ENCODE data around the gene PPP4R3B.

Gene PPP4R3B

GRCh38 chr2:55616551-55617174, 759 bp downstream of the PPP4R3B start:
- DNase-seq (ENCODE audit: extremely low read depth, insufficient read length), result peak; percentile 50
- Histone ChIP-seq H3K27me3 (replicated peaks; ENCODE audit: control insufficient read depth, insufficient read depth, low read length) (no peaks in the 10 kb centered on the region), H3K4me3 (replicated peaks; ENCODE audit: low read depth, low read length) (peak overlapping the region; percentile 96), H3K36me3 (ENCODE audit: control insufficient read depth, insufficient read depth, low read length) (peaks cover under 1% of the 10 kb centered on the region)
- TF ChIP-seq, protein P1, sequence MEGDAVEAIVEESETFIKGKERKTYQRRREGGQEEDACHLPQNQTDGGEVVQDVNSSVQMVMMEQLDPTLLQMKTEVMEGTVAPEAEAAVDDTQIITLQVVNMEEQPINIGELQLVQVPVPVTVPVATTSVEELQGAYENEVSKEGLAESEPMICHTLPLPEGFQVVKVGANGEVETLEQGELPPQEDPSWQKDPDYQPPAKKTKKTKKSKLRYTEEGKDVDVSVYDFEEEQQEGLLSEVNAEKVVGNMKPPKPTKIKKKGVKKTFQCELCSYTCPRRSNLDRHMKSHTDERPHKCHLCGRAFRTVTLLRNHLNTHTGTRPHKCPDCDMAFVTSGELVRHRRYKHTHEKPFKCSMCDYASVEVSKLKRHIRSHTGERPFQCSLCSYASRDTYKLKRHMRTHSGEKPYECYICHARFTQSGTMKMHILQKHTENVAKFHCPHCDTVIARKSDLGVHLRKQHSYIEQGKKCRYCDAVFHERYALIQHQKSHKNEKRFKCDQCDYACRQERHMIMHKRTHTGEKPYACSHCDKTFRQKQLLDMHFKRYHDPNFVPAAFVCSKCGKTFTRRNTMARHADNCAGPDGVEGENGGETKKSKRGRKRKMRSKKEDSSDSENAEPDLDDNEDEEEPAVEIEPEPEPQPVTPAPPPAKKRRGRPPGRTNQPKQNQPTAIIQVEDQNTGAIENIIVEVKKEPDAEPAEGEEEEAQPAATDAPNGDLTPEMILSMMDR (IDR thresholded peaks at IDR 0.05; ENCODE audit: insufficient read depth, low read length, poor library complexity, severe bottlenecking), result no peak

DNA sequence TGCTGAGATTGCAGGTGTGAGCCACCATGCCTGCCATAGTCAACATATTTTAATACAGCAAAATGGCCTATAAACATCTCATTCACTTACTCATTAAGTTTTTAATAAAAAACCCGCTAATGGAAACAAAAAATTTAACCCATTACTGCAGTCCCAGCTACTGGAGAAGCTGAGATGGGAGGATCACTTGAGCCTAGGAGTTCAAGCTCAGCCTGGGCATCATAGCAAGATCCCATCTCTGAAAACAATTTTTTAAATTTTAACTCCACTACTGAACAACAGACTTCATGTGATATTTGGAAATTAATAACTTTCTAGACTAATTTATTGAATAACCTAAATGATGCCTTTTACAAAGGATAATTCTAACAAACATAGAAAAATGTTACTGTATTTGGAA, 5.4 kb downstream of the PPP4R3B start:
- H3K4me3 ChIP-seq (replicated peaks; ENCODE audit: low read depth, low read length), result no peak overlapping the region
- DNase-seq (ENCODE audit: extremely low read depth, insufficient read length), result no peak
- H3K36me3 ChIP-seq (ENCODE audit: control insufficient read depth, insufficient read depth, low read length), result peaks cover 5% of the 10 kb centered on the region
- no peaks in the 10 kb centered on the region for H3K27me3 ChIP-seq (replicated peaks; ENCODE audit: control insufficient read depth, insufficient read depth, low read length)
- TF ChIP-seq, protein P1 (IDR thresholded peaks at IDR 0.05; ENCODE audit: insufficient read depth, low read length, poor library complexity, severe bottlenecking), result no peak

GRCh38 chr2:55610954-55611743, 6.3 kb downstream of the PPP4R3B start:
- TF ChIP-seq, protein P1 (IDR thresholded peaks at IDR 0.05; ENCODE audit: insufficient read depth, low read length, poor library complexity, severe bottlenecking), result no peak
- no peak for DNase-seq (ENCODE audit: extremely low read depth, insufficient read length)
- Histone ChIP-seq H3K36me3 (ENCODE audit: control insufficient read depth, insufficient read depth, low read length) (peaks cover 5% of the 10 kb centered on the region), H3K27me3 (replicated peaks; ENCODE audit: control insufficient read depth, insufficient read depth, low read length) (no peaks in the 10 kb centered on the region), H3K4me3 (replicated peaks; ENCODE audit: low read depth, low read length) (no peak overlapping the region)

GRCh38 chr2:55609938-55610578, 7.4 kb downstream of the PPP4R3B start:
- H3K27me3 ChIP-seq (replicated peaks; ENCODE audit: control insufficient read depth, insufficient read depth, low read length), result no peaks in the 10 kb centered on the region
- DNase-seq (ENCODE audit: extremely low read depth, insufficient read length), result no peak
- TF ChIP-seq, protein P1 (IDR thresholded peaks at IDR 0.05; ENCODE audit: insufficient read depth, low read length, poor library complexity, severe bottlenecking), result no peak
- H3K36me3 ChIP-seq (ENCODE audit: control insufficient read depth, insufficient read depth, low read length), result peaks cover 5% of the 10 kb centered on the region
- H3K4me3 ChIP-seq (replicated peaks; ENCODE audit: low read depth, low read length), result no peak overlapping the region

GRCh38 chr2:55609193-55609794, 8.1 kb downstream of the PPP4R3B start:
- TF ChIP-seq, protein P1 (IDR thresholded peaks at IDR 0.05; ENCODE audit: insufficient read depth, low read length, poor library complexity, severe bottlenecking), result no peak
- peaks cover 5% of the 10 kb centered on the region for H3K36me3 ChIP-seq (ENCODE audit: control insufficient read depth, insufficient read depth, low read length)
- H3K4me3 ChIP-seq (replicated peaks; ENCODE audit: low read depth, low read length), result no peak overlapping the region
- DNase-seq (ENCODE audit: extremely low read depth, insufficient read length), result no peak
- no peaks in the 10 kb centered on the region for H3K27me3 ChIP-seq (replicated peaks; ENCODE audit: control insufficient read depth, insufficient read depth, low read length)
